ENCODE measurements around the gene ATP9A.

DNA sequence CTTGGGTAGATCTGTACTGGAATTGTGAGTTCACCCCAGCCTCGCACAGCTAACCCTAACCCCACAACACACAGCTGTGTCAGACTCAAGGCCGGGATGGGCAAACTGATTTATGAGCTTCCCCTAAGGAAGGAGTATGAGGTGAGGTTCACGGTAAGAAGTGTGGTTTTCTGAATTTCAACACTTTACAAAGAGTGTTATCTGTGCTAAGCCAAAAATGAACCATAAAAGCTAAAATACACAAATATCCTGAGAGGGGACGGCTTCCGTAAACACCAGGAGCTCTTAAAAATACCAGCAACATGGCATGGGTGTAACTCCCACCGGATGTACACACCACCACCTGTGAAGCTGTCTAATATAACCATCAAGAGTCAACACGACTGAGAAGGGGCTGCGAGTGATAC is 101.2 kb downstream of the ATP9A start:
- TF ChIP-seq, protein P1, sequence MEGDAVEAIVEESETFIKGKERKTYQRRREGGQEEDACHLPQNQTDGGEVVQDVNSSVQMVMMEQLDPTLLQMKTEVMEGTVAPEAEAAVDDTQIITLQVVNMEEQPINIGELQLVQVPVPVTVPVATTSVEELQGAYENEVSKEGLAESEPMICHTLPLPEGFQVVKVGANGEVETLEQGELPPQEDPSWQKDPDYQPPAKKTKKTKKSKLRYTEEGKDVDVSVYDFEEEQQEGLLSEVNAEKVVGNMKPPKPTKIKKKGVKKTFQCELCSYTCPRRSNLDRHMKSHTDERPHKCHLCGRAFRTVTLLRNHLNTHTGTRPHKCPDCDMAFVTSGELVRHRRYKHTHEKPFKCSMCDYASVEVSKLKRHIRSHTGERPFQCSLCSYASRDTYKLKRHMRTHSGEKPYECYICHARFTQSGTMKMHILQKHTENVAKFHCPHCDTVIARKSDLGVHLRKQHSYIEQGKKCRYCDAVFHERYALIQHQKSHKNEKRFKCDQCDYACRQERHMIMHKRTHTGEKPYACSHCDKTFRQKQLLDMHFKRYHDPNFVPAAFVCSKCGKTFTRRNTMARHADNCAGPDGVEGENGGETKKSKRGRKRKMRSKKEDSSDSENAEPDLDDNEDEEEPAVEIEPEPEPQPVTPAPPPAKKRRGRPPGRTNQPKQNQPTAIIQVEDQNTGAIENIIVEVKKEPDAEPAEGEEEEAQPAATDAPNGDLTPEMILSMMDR (IDR thresholded peaks at IDR 0.05; ENCODE audit: low read depth, low read length) = no peak
- TF ChIP-seq, protein P2, sequence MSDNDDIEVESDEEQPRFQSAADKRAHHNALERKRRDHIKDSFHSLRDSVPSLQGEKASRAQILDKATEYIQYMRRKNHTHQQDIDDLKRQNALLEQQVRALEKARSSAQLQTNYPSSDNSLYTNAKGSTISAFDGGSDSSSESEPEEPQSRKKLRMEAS (IDR thresholded peaks at IDR 0.05; ENCODE audit: low read depth, low read length) = no peak
- no peak for TF ChIP-seq POLR2A (IDR thresholded peaks at IDR 0.05; ENCODE audit: extremely low read depth, insufficient read length)
